Fibroblast of lung (primary cell): Measurements from ENCODE around the gene RAB30. TPM values are rescaled to one million over a fixed set of nuclear protein-coding genes. Genes with fewer than 3 reads are reported as not detected.

Experiments used
- DNase-seq, 2 donors: peaks; one replicate each; pipeline versions ENCODE4 v3.0.0 to v3.0.0-alpha.2; 2010; ENCODE audit warnings: low read depth in 2 of 2
- H2AFZ ChIP-seq: 2 replicates; pipeline ENCODE4 v1.5.1; 2012; ENCODE audit warnings: low read length, control low read depth, inconsistent platforms
- H3K27ac ChIP-seq: 2 replicates; pipeline ENCODE4 v1.5.1; 2011; ENCODE audit warnings: low read length, control low read depth; ENCODE audit not compliant: insufficient read depth
- H3K27me3 ChIP-seq: 2 replicates; pipeline ENCODE4 v1.5.1; 2011; ENCODE audit warnings: mild to moderate bottlenecking, low read length; ENCODE audit not compliant: control insufficient read depth, insufficient read depth
- H3K36me3 ChIP-seq: 2 replicates; pipeline ENCODE4 v1.5.1; 2011; ENCODE audit warnings: low read length; ENCODE audit not compliant: control insufficient read depth, insufficient read depth
- H3K4me1 ChIP-seq: 2 replicates; pipeline ENCODE4 v1.5.1; 2011; ENCODE audit warnings: low read length; ENCODE audit not compliant: control insufficient read depth, insufficient read depth; ENCODE audit errors: extremely low read depth
- H3K4me2 ChIP-seq: 2 replicates; pipeline ENCODE4 v1.5.1; 2011; ENCODE audit warnings: low read length, control low read depth; ENCODE audit not compliant: insufficient read depth; ENCODE audit errors: extremely low read depth
- H3K4me3 ChIP-seq, 4 experiments: fragments of 200-600 bp in 1 of 4; sonication (generic) in 1 of 4; replicated peaks in 1 of 4; 2 replicates each; pipeline ENCODE4 v1.5.1; 2011 to 2016; ENCODE audit warnings: low read length in 4 of 4, low read depth in 3 of 4, mild to moderate bottlenecking in 3 of 4, control low read depth in 2 of 4, inconsistent platforms in 1 of 4, mixed read lengths in 1 of 4; ENCODE audit not compliant: insufficient read depth in 1 of 4; ENCODE audit errors: control extremely low read depth in 1 of 4
- H3K79me2 ChIP-seq: 2 replicates; pipeline ENCODE4 v1.5.1; 2012; ENCODE audit warnings: mild to moderate bottlenecking, low read length, inconsistent platforms; ENCODE audit not compliant: control insufficient read depth, insufficient read depth
- H3K9ac ChIP-seq: 2 replicates; pipeline ENCODE4 v1.5.1; 2011; ENCODE audit warnings: mild to moderate bottlenecking, low read length, control low read depth; ENCODE audit not compliant: insufficient read depth
- H3K9me3 ChIP-seq: 2 replicates; pipeline ENCODE4 v1.5.1; 2012; ENCODE audit warnings: low read depth, low read length; ENCODE audit not compliant: control insufficient read depth, insufficient read depth
- H4K20me1 ChIP-seq: 2 replicates; pipeline ENCODE4 v1.5.1; 2011; ENCODE audit warnings: low read length; ENCODE audit not compliant: control insufficient read depth, insufficient read depth; ENCODE audit errors: extremely low read depth
- EZH2 ChIP-seq: IDR thresholded peaks from 2 replicates; pipeline ENCODE4 v1.5.1; 2012; ENCODE audit warnings: low read length, control low read depth, mild to moderate bottlenecking; ENCODE audit errors: missing control alignments
- polyA plus RNA-seq, 2 donors: library from polyadenylated mRNA; depleted of rRNA in 1 of 2; stranded (reverse) in 1 of 2; unstranded in 1 of 2; fragments of >200 nt; gene quantifications; 2 replicates each; pipeline ENCODE4 v1.2.1, GENCODE V29; 2011 to 2012; ENCODE audit warnings: missing spikeins in 1 of 2
- total RNA-seq: library from RNA; depleted of rRNA; stranded (reverse); fragments of >200 nt; gene quantifications from 2 replicates; pipeline ENCODE4 v1.2.1, GENCODE V29; 2014
- TF ChIP-seq, protein P1 (sequence below), 2 donors: IDR thresholded peaks in 1 of 2; conservative IDR thresholded peaks in 1 of 2; 1 replicate in 1 of 2; 2 replicates in 1 of 2; pipeline ENCODE4 v1.5.1; 2011 to 2012; ENCODE audit warnings: low read length in 2 of 2, control low read depth in 1 of 2, inconsistent platforms in 1 of 2, low read depth in 1 of 2, mild to moderate bottlenecking in 1 of 2

Gene RAB30
- total and polyA plus RNA-seq, 2 donors (not counting 1 experiment from before 2014, with no cell fraction given), result 33.9 to 45.2 TPM

- H2AFZ ChIP-seq, result no peak overlapping the region
- H3K4me2 ChIP-seq, result no peak overlapping the region
- no peaks in the 10 kb centered on the region for H3K36me3 ChIP-seq
- no peaks in the 10 kb centered on the region for H4K20me1 ChIP-seq
- no peaks in the 10 kb centered on the region for H3K9me3 ChIP-seq
- no peak overlapping the region for H3K4me3 ChIP-seq
- no peak overlapping the region for H3K27ac ChIP-seq
- no peaks in the 10 kb centered on the region for H3K79me2 ChIP-seq
- no peak for TF ChIP-seq EZH2
- TF ChIP-seq, protein P1, sequence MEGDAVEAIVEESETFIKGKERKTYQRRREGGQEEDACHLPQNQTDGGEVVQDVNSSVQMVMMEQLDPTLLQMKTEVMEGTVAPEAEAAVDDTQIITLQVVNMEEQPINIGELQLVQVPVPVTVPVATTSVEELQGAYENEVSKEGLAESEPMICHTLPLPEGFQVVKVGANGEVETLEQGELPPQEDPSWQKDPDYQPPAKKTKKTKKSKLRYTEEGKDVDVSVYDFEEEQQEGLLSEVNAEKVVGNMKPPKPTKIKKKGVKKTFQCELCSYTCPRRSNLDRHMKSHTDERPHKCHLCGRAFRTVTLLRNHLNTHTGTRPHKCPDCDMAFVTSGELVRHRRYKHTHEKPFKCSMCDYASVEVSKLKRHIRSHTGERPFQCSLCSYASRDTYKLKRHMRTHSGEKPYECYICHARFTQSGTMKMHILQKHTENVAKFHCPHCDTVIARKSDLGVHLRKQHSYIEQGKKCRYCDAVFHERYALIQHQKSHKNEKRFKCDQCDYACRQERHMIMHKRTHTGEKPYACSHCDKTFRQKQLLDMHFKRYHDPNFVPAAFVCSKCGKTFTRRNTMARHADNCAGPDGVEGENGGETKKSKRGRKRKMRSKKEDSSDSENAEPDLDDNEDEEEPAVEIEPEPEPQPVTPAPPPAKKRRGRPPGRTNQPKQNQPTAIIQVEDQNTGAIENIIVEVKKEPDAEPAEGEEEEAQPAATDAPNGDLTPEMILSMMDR (conservative IDR thresholded peaks at IDR 0.05 in 1 of 2, IDR thresholded peaks at IDR 0.05 in 1 of 2; ENCODE audit: low read depth in 1 of 2, low read length in 2 of 2), result no peak
- DNase-seq, result no peak
- H3K27me3 ChIP-seq, result no peaks in the 10 kb centered on the region
- H3K4me1 ChIP-seq, result peaks cover 4% of the 10 kb centered on the region
- no peak overlapping the region for H3K9ac ChIP-seq
Observed at GRCh38 chr11:83115026-83115425, 43.3 kb upstream of the RAB30 start.

DNA sequence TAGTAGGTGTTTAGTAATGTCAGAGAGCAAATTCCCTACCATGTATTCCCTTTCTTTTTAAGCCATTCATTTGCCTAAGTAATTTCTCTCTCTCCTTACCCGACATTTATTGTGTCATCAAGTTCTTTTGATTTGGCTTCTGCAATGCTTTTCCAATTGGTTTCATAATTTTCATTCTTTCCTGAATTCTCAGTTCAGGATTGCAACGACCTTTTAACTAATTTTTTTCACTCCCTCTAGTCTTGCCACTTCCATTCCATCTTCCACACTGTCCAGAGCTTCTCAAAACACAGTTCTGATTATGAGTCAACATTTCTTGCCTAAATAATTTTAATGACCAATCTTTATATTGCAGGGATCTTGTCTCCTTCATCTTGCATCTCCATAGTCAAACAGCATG, 41.2 kb upstream of the RAB30 start:
- Histone ChIP-seq H4K20me1 (no peaks in the 10 kb centered on the region), H2AFZ (no peak overlapping the region), H3K4me3 (no peak overlapping the region), H3K27me3 (no peaks in the 10 kb centered on the region), H3K79me2 (no peaks in the 10 kb centered on the region), H3K9me3 (no peaks in the 10 kb centered on the region), H3K4me1 (peaks cover 2% of the 10 kb centered on the region), H3K27ac (no peak overlapping the region), H3K9ac (no peak overlapping the region), H3K36me3 (no peaks in the 10 kb centered on the region), H3K4me2 (no peak overlapping the region)
- DNase-seq, result no peak
- TF ChIP-seq, protein P1 (conservative IDR thresholded peaks at IDR 0.05 in 1 of 2, IDR thresholded peaks at IDR 0.05 in 1 of 2; ENCODE audit: low read depth in 1 of 2, low read length in 2 of 2), result no peak
- TF ChIP-seq EZH2, result no peak

- no peak overlapping the region for H2AFZ ChIP-seq
- TF ChIP-seq, protein P1 (conservative IDR thresholded peaks at IDR 0.05 in 1 of 2, IDR thresholded peaks at IDR 0.05 in 1 of 2; ENCODE audit: low read depth in 1 of 2, low read length in 2 of 2), result no peak
- no peak for TF ChIP-seq EZH2
- H3K36me3 ChIP-seq, result no peaks in the 10 kb centered on the region
- no peaks in the 10 kb centered on the region for H3K79me2 ChIP-seq
- no peak overlapping the region for H3K27ac ChIP-seq
- DNase-seq, result no peak
- no peak overlapping the region for H3K4me2 ChIP-seq
- H3K9me3 ChIP-seq, result no peaks in the 10 kb centered on the region
- no peaks in the 10 kb centered on the region for H3K27me3 ChIP-seq
- no peaks in the 10 kb centered on the region for H4K20me1 ChIP-seq
- H3K4me1 ChIP-seq, result no peaks in the 10 kb centered on the region
- no peak overlapping the region for H3K4me3 ChIP-seq
- no peak overlapping the region for H3K9ac ChIP-seq
Observed at GRCh38 chr11:83105168-83105567, 33.5 kb upstream of the RAB30 start.
